Trophoblast cell (in vitro differentiated cells and primary cell): ENCODE measurements around the gene SMTNL2.
"Not testable (repeated sequence)": the region's sequence is repeated elsewhere in the genome, so short reads cannot be mapped to it uniquely, and the experiment has no call there.

Experiments
- DNase-seq, 2 donors: peaks; one replicate each; pipeline ENCODE4 v3.0.0-alpha.2; 2016
- H2AFZ ChIP-seq: 2 replicates; pipeline ENCODE4 v1.6.1; 2013; ENCODE audit warnings: low read length, moderate library complexity, mild to moderate bottlenecking; ENCODE audit not compliant: insufficient read depth, poor library complexity
- H2AK5ac ChIP-seq: 2 replicates; pipeline ENCODE4 v1.6.1; 2013; ENCODE audit warnings: mild to moderate bottlenecking, low read length
- H2BK120ac ChIP-seq: 2 replicates; pipeline ENCODE4 v1.6.1; 2013; ENCODE audit warnings: low read length, mild to moderate bottlenecking, moderate library complexity; ENCODE audit not compliant: insufficient read depth, poor library complexity
- H2BK12ac ChIP-seq: 2 replicates; pipeline ENCODE4 v1.6.1; 2013; ENCODE audit warnings: mild to moderate bottlenecking, low read length, moderate library complexity
- H2BK5ac ChIP-seq: 2 replicates; pipeline ENCODE4 v1.6.1; 2013; ENCODE audit warnings: low read length, low read depth, moderate library complexity, mild to moderate bottlenecking; ENCODE audit not compliant: poor library complexity
- H3K14ac ChIP-seq: 2 replicates; pipeline ENCODE4 v1.6.1; 2013; ENCODE audit warnings: mild to moderate bottlenecking, low read length
- H3K18ac ChIP-seq: 2 replicates; pipeline ENCODE4 v1.6.1; 2013; ENCODE audit warnings: mild to moderate bottlenecking, low read length
- H3K23ac ChIP-seq: 2 replicates; pipeline ENCODE4 v1.6.1; 2013; ENCODE audit warnings: low read length
- H3K27ac ChIP-seq: 2 replicates; pipeline ENCODE4 v1.5.1; 2013; ENCODE audit warnings: low read depth, mild to moderate bottlenecking, inconsistent platforms, low read length, moderate library complexity
- H3K27me3 ChIP-seq: 2 replicates; pipeline ENCODE4 v1.6.1; 2013; ENCODE audit warnings: inconsistent platforms, mild to moderate bottlenecking, low read length, moderate library complexity; ENCODE audit not compliant: insufficient read depth
- H3K36me3 ChIP-seq, 2 experiments: 1 replicate in 1 of 2; 2 replicates in 1 of 2; pipeline ENCODE4 v1.6.1; 2013; ENCODE audit warnings: low read length in 2 of 2, mild to moderate bottlenecking in 2 of 2, moderate library complexity in 1 of 2; ENCODE audit not compliant: insufficient read depth in 2 of 2, control insufficient read depth in 1 of 2
- H3K4ac ChIP-seq: 2 replicates; pipeline ENCODE4 v1.6.1; 2013; ENCODE audit warnings: low read depth, mild to moderate bottlenecking, low read length, moderate library complexity
- H3K4me1 ChIP-seq, 2 experiments: 1 replicate in 1 of 2; 2 replicates in 1 of 2; pipeline ENCODE4 v1.6.1; 2013; ENCODE audit warnings: low read length in 2 of 2, mild to moderate bottlenecking in 2 of 2, moderate library complexity in 1 of 2; ENCODE audit not compliant: insufficient read depth in 2 of 2, control insufficient read depth in 1 of 2
- H3K4me2 ChIP-seq: 2 replicates; pipeline ENCODE4 v1.6.1; 2013; ENCODE audit warnings: inconsistent platforms, mild to moderate bottlenecking, low read length, moderate library complexity
- H3K4me3 ChIP-seq: 2 replicates; pipeline ENCODE4 v1.5.1; 2013; ENCODE audit warnings: mild to moderate bottlenecking, low read depth, low read length, inconsistent platforms
- H3K79me1 ChIP-seq: one replicate; pipeline ENCODE4 v1.6.1; 2013; ENCODE audit warnings: low read length
- H3K79me2 ChIP-seq: 2 replicates; pipeline ENCODE4 v1.6.1; 2013; ENCODE audit warnings: low read length, mild to moderate bottlenecking; ENCODE audit not compliant: control insufficient read depth, insufficient read depth, poor library complexity
- H3K9ac ChIP-seq: 2 replicates; pipeline ENCODE4 v1.6.1; 2013; ENCODE audit warnings: mild to moderate bottlenecking, low read length
- H3K9me3 ChIP-seq: 2 replicates; pipeline ENCODE4 v1.6.1; 2013; ENCODE audit warnings: low read depth, mild to moderate bottlenecking, control low read depth, inconsistent platforms, low read length; ENCODE audit not compliant: insufficient read depth
- H4K12ac ChIP-seq: 2 replicates; pipeline ENCODE4 v1.6.1; 2013; ENCODE audit warnings: low read depth, mild to moderate bottlenecking, low read length, moderate library complexity
- H4K8ac ChIP-seq: 2 replicates; pipeline ENCODE4 v1.6.1; 2013; ENCODE audit warnings: low read depth, mild to moderate bottlenecking, low read length, moderate library complexity
- H4K91ac ChIP-seq: one replicate; pipeline ENCODE4 v1.6.1; 2013; ENCODE audit warnings: low read depth, mild to moderate bottlenecking, low read length, moderate library complexity
- WGBS: extraction: QIAGEN DNeasy Blood & Tissue Kit; methylation state at CpG from one replicate; pipeline ENCODE4 v1.1.7; 2013; ENCODE audit warnings: missing lambda C conversion rate; ENCODE audit not compliant: insufficient read length, insufficient coverage; ENCODE audit errors: extremely low coverage; 5-methylcytosine and 5-hydroxymethylcytosine counted together

The SMTNL2 gene

DNA sequence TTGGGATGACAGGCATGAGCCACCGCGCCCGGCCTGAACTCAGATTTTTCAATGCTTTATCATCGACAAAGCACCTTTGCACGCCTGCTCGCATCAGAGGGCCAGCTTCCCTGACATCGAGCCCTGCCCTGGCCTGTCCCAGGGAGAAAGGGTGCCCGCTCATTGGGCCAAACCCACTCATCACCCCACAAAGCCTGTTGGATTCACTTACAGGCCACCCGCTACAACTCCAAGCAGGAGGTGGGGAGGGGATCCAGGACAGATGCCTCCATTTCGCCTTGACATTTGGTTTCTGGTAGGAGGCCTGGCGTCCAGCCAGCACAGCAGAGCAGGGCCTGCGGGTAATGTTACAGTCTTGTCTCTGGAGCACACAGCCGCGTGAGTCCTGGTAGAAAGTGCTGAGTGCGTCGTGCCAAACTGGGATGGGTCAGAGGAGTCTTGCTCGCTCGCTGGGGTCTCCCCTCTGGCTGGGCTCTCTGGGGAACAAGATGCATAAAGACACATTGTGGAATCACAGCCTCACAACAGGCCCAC is 19.8 kb downstream of the SMTNL2 start:
- H4K91ac ChIP-seq: peak overlapping the region; percentile 1
- H3K9me3 ChIP-seq: peaks cover 2% of the 10 kb centered on the region
- H3K36me3 ChIP-seq: peaks cover 46 to 47% of the 10 kb centered on the region in 2 experiments
- no peak overlapping the region for H3K4me3 ChIP-seq
- H3K27ac ChIP-seq: no peak overlapping the region
- peak; percentile 73 to 75 for DNase-seq
- WGBS: no CpG with 5 or more reads among the region's 18 CpGs
- H2BK120ac ChIP-seq: no peak overlapping the region
- H2BK5ac ChIP-seq: no peak overlapping the region
- no peak overlapping the region for H3K4me2 ChIP-seq
- no peak overlapping the region for H3K14ac ChIP-seq
- H3K4ac ChIP-seq: no peak overlapping the region
- H3K4me1 ChIP-seq: peaks cover 27% of the 10 kb centered on the region in 2 experiments
- H2AFZ ChIP-seq: no peak overlapping the region
- peaks cover 9% of the 10 kb centered on the region for H3K79me1 ChIP-seq
- peak overlapping the region; percentile 7 for H2BK12ac ChIP-seq
- H4K12ac ChIP-seq: no peak overlapping the region
- H4K8ac ChIP-seq: no peak overlapping the region
- H2AK5ac ChIP-seq: no peak overlapping the region
- H3K27me3 ChIP-seq: no peaks in the 10 kb centered on the region
- H3K9ac ChIP-seq: no peak overlapping the region
- H3K23ac ChIP-seq: no peak overlapping the region
- peaks cover 5% of the 10 kb centered on the region for H3K79me2 ChIP-seq
- peak overlapping the region; percentile 26 for H3K18ac ChIP-seq

DNA sequence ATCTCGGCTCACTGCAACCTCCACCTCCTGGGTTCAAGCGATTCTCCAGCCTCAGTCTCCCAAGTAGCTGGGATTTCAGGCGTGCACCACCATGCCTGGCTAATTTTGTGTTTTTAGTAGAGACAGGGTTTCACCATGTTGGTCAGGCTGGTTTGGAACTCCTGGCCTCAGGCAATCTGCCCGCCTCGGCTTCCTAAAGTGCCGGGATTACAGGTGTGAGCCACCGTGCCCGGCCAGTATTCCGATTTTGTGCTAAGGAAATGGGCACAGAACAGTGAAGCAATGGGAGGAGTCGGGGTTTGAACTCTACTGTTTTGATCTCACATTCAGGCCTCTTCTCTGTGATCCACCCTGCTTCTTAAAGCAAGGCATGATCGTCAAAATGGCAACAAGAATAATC is 20.4 kb downstream of the SMTNL2 start:
- not testable (repeated sequence) for H3K4me2 ChIP-seq, H3K9ac ChIP-seq, H2BK12ac ChIP-seq, H3K4ac ChIP-seq, H3K79me2 ChIP-seq, H3K79me1 ChIP-seq, H3K27ac ChIP-seq, H3K4me3 ChIP-seq, H4K8ac ChIP-seq, H3K14ac ChIP-seq, H2BK5ac ChIP-seq, H3K27me3 ChIP-seq, H3K9me3 ChIP-seq, H2AK5ac ChIP-seq, H3K18ac ChIP-seq, H4K12ac ChIP-seq, H4K91ac ChIP-seq, H2BK120ac ChIP-seq, H2AFZ ChIP-seq, H3K23ac ChIP-seq
- H3K4me1 ChIP-seq: peaks cover 24 to 25% of the 10 kb centered on the region in 2 experiments
- H3K36me3 ChIP-seq: peaks cover 46 to 47% of the 10 kb centered on the region in 2 experiments
- WGBS: no CpG with 5 or more reads among the region's 11 CpGs
- DNase-seq: peak; percentile 47 to 74

DNA sequence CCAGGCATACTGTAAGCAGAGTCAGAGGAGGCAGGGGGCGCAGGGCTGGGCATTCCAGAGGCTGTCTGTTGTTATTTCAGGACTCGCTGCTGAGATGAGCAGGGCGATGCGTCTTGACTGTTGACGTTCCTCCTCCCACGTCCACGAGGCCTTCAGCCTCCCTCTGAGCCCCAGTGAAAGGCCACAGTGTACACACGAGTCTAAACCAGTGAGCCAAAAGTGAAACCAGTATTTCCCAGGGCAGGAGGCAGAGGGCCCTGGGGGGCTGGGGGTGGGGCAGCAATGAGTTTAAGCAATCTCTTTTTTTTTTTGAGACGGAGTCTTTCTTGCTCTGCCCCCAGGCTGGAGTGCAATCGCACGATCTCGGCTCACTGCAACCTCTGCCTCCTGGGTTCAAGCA is 21.5 kb downstream of the SMTNL2 start:
- Histone ChIP-seq H2AK5ac (no peak overlapping the region), H3K79me2 (peaks cover 2% of the 10 kb centered on the region), H2BK120ac (no peak overlapping the region), H3K79me1 (peaks cover 3% of the 10 kb centered on the region), H3K36me3 (peaks cover 46 to 47% of the 10 kb centered on the region in 2 experiments), H3K27me3 (no peaks in the 10 kb centered on the region), H2BK12ac (no peak overlapping the region), H3K27ac (no peak overlapping the region), H4K91ac (no peak overlapping the region), H2BK5ac (no peak overlapping the region), H3K4ac (no peak overlapping the region), H3K14ac (no peak overlapping the region), H3K4me3 (no peak overlapping the region), H4K12ac (no peak overlapping the region), H3K23ac (no peak overlapping the region), H3K4me1 (peaks cover 23 to 25% of the 10 kb centered on the region in 2 experiments), H3K9me3 (peaks cover 2% of the 10 kb centered on the region), H3K18ac (no peak overlapping the region), H2AFZ (no peak overlapping the region), H3K9ac (no peak overlapping the region), H3K4me2 (no peak overlapping the region), H4K8ac (no peak overlapping the region)
- peak; percentile 88 to 91 for DNase-seq
- no CpG with 5 or more reads among the region's 12 CpGs for WGBS

DNA sequence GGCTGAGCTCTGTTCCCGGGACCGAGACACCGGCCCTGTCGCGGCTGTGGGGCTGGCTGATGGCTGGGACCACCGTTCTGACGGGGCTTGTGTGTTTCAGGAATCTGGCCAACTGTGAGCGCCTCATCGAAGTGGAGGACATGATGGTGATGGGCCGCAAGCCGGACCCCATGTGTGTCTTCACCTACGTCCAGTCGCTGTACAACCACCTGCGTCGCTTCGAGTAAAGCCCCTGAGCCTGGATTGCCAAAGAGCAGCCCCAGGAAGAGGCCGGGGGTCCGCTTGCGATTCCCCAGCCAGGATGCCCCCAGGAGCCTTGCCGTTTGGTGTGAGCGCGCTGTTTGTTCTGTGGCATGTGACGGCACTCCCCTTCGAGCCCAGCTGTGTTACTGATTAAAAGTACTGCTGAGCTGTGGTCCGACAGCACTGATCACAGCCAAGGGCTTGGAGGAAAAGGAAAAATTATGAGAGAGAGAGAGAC is 23.0 kb downstream of the SMTNL2 start:
- no peak overlapping the region for H3K14ac ChIP-seq
- no peak overlapping the region for H4K12ac ChIP-seq
- no peak overlapping the region for H2AFZ ChIP-seq
- peaks cover 16 to 23% of the 10 kb centered on the region in 2 experiments for H3K4me1 ChIP-seq
- no peak for DNase-seq
- no peak overlapping the region for H3K9ac ChIP-seq
- WGBS: no CpG with 5 or more reads among the region's 25 CpGs
- peaks cover 2% of the 10 kb centered on the region for H3K9me3 ChIP-seq
- no peak overlapping the region for H2BK5ac ChIP-seq
- peaks cover 46 to 47% of the 10 kb centered on the region in 2 experiments for H3K36me3 ChIP-seq
- no peak overlapping the region for H3K4me3 ChIP-seq
- peaks cover 3% of the 10 kb centered on the region for H3K79me1 ChIP-seq
- peak overlapping the region; percentile 22 for H2BK12ac ChIP-seq
- H3K27me3 ChIP-seq: no peaks in the 10 kb centered on the region
- H3K4ac ChIP-seq: no peak overlapping the region
- H2AK5ac ChIP-seq: peak overlapping the region; percentile 2
- H3K79me2 ChIP-seq: peaks cover 2% of the 10 kb centered on the region
- no peak overlapping the region for H4K8ac ChIP-seq
- no peak overlapping the region for H4K91ac ChIP-seq
- no peak overlapping the region for H3K23ac ChIP-seq
- H3K4me2 ChIP-seq: no peak overlapping the region
- no peak overlapping the region for H2BK120ac ChIP-seq
- H3K27ac ChIP-seq: no peak overlapping the region
- H3K18ac ChIP-seq: peak overlapping the region; percentile 0
